C1 segment of cervical spinal cord (tissue), 14 donors: ENCODE data around the gene SORCS2.
"Not testable (repeated sequence)": the region's sequence is repeated elsewhere in the genome, so short reads cannot be mapped to it uniquely, and the experiment has no call there.

Experiments used
- DNase-seq, 14 donors: peaks; one replicate each; lab custom pipeline; 2025; lab: John Stamatoyannopoulos, UW

SORCS2 gene

GRCh38 chr4:7439699-7440098 is 247.4 kb downstream of the SORCS2 start:
- DNase-seq, result no peak

- DNase-seq, result no peak
Observed at GRCh38 chr4:7441201-7441600, 248.9 kb downstream of the SORCS2 start.

GRCh38 chr4:7442574-7443162 is 250.3 kb downstream of the SORCS2 start:
- DNase-seq, result no peak

GRCh38 chr4:7444314-7444713 is 252.0 kb downstream of the SORCS2 start:
- DNase-seq, result no peak

GRCh38 chr4:7444731-7445130 is 252.4 kb downstream of the SORCS2 start:
- no peak for DNase-seq

- DNase-seq, result no peak
Observed at GRCh38 chr4:7447236-7447635, 254.9 kb downstream of the SORCS2 start.

- DNase-seq, result no peak
Observed at GRCh38 chr4:7448036-7448435, 255.7 kb downstream of the SORCS2 start.

- no peak for DNase-seq
Observed at GRCh38 chr4:7450775-7451433, 258.6 kb downstream of the SORCS2 start.

GRCh38 chr4:7451434-7451789 is 259.1 kb downstream of the SORCS2 start:
- DNase-seq, result no peak

- no peak for DNase-seq
Observed at GRCh38 chr4:7451800-7452199, 259.5 kb downstream of the SORCS2 start.

GRCh38 chr4:7452802-7453201 is 260.5 kb downstream of the SORCS2 start:
- DNase-seq, result not testable (repeated sequence)

GRCh38 chr4:7457201-7458065 is 265.1 kb downstream of the SORCS2 start:
- no peak for DNase-seq

- no peak for DNase-seq
Observed at GRCh38 chr4:7458066-7458425, 265.7 kb downstream of the SORCS2 start.

- DNase-seq, result no peak
Observed at GRCh38 chr4:7458477-7458876, 266.1 kb downstream of the SORCS2 start.

GRCh38 chr4:7459471-7459870 is 267.1 kb downstream of the SORCS2 start:
- no peak for DNase-seq

GRCh38 chr4:7460566-7460965 is 268.2 kb downstream of the SORCS2 start:
- no peak for DNase-seq

- no peak for DNase-seq
Observed at GRCh38 chr4:7461230-7461629, 268.9 kb downstream of the SORCS2 start.

GRCh38 chr4:7462509-7462971 is 270.2 kb downstream of the SORCS2 start:
- peak in 9 of 14 donors; percentile 27 to 81 (median 48) for DNase-seq

GRCh38 chr4:7463566-7464258 is 271.4 kb downstream of the SORCS2 start:
- no peak for DNase-seq

- no peak for DNase-seq
Observed at GRCh38 chr4:7464259-7464655, 271.9 kb downstream of the SORCS2 start.

- no peak for DNase-seq
Observed at GRCh38 chr4:7465017-7465416, 272.7 kb downstream of the SORCS2 start.

GRCh38 chr4:7466215-7466614 is 273.9 kb downstream of the SORCS2 start:
- DNase-seq, result no peak
